Measurements from ENCODE around the gene CST4. TPM values are rescaled to one million over a fixed set of nuclear protein-coding genes. Genes with fewer than 3 reads are reported as not detected.

The CST4 gene
- total and polyA plus RNA-seq, 8 donors = not detected

GRCh38 chr20:23652926-23653325 is 35.9 kb downstream of the CST4 start:
- Histone ChIP-seq H3K36me3 (no peaks in the 10 kb centered on the region), H3K27ac (no peak overlapping the region), H3K27me3 (no peaks in the 10 kb centered on the region), H3K9me3 (no peaks in the 10 kb centered on the region), H3K4me3 (no peak overlapping the region), H3K4me1 (no peaks in the 10 kb centered on the region)
- ATAC-seq = no peak
- no peak for TF ChIP-seq CTCF (IDR thresholded peaks at IDR 0.05)
- intact Hi-C loops (cut with DNase I) = no loop called here
- 60 to 70% methylated on average over 2 of the region's 2 CpGs for whole genome bisulfite sequencing, 2 donors
- DNase-seq = no peak
- FAIRE-seq = no peak

- Histone ChIP-seq H3K27me3 (no peaks in the 10 kb centered on the region), H3K36me3 (no peaks in the 10 kb centered on the region), H3K27ac (no peak overlapping the region), H3K4me1 (no peaks in the 10 kb centered on the region), H3K9me3 (no peaks in the 10 kb centered on the region), H3K4me3 (no peak overlapping the region)
- ATAC-seq = no peak
- FAIRE-seq = no peak
- intact Hi-C loops (cut with DNase I) = no loop called here
- no peak for DNase-seq
- TF ChIP-seq CTCF (IDR thresholded peaks at IDR 0.05) = no peak
These were observed 36.5 kb downstream of the CST4 start for GRCh38 chr20:23652371-23652770.

- intact Hi-C loops (cut with DNase I) = no loop called here
- FAIRE-seq = no peak
- no peaks in the 10 kb centered on the region for H3K27me3 ChIP-seq
- H3K36me3 ChIP-seq = no peaks in the 10 kb centered on the region
- TF ChIP-seq CTCF (IDR thresholded peaks at IDR 0.05) = no peak
- no peaks in the 10 kb centered on the region for H3K4me1 ChIP-seq
- WGBS, 2 donors = 86 to 87% methylated on average over 2 of the region's 2 CpGs
- no peak for DNase-seq
- no peaks in the 10 kb centered on the region for H3K9me3 ChIP-seq
- ATAC-seq = no peak
- H3K4me3 ChIP-seq = no peak overlapping the region
- no peak overlapping the region for H3K27ac ChIP-seq
These were observed 37.7 kb downstream of the CST4 start for GRCh38 chr20:23651117-23651516.

- DNase-seq = no peak
- Histone ChIP-seq H3K9me3 (no peaks in the 10 kb centered on the region), H3K27me3 (no peaks in the 10 kb centered on the region), H3K36me3 (no peaks in the 10 kb centered on the region), H3K27ac (no peak overlapping the region), H3K4me3 (no peak overlapping the region), H3K4me1 (no peaks in the 10 kb centered on the region)
- intact Hi-C loops (cut with DNase I) = no loop called here
- 62 to 92% methylated on average over 1 of the region's 1 CpG for WGBS, 2 donors
- FAIRE-seq = no peak
- ATAC-seq = no peak
- TF ChIP-seq CTCF (IDR thresholded peaks at IDR 0.05) = no peak
These were observed 38.9 kb downstream of the CST4 start for GRCh38 chr20:23649830-23650417.

GRCh38 chr20:23649242-23649641 is 39.6 kb downstream of the CST4 start:
- FAIRE-seq = no peak
- no peak for ATAC-seq

More at GRCh38 chr20:23649242-23649641, 39.6 kb downstream of the CST4 start:
- 78 to 79% methylated on average over 2 of the region's 2 CpGs for WGBS, 2 donors
- no peak for DNase-seq
- no peaks in the 10 kb centered on the region for H3K9me3 ChIP-seq
- intact Hi-C loops (cut with DNase I) = no loop called here
- no peak overlapping the region for H3K27ac ChIP-seq
- no peaks in the 10 kb centered on the region for H3K27me3 ChIP-seq
- no peak overlapping the region for H3K4me3 ChIP-seq
- no peaks in the 10 kb centered on the region for H3K4me1 ChIP-seq
- TF ChIP-seq CTCF (IDR thresholded peaks at IDR 0.05) = no peak
- no peaks in the 10 kb centered on the region for H3K36me3 ChIP-seq
